Activated effector memory CD4-positive, alpha-beta T cell treated with Interleukin-2 at 50 U/mL for 16 hours (primary cell): ENCODE results near the gene IFNA21.
"Not testable (repeated sequence)": the region's sequence is repeated elsewhere in the genome, so short reads cannot be mapped to it uniquely, and the experiment has no call there.

Experiments used
- DNase-seq: peaks from one replicate; pipeline ENCODE4 v3.0.0-alpha.2; 2020

Gene IFNA21

DNA sequence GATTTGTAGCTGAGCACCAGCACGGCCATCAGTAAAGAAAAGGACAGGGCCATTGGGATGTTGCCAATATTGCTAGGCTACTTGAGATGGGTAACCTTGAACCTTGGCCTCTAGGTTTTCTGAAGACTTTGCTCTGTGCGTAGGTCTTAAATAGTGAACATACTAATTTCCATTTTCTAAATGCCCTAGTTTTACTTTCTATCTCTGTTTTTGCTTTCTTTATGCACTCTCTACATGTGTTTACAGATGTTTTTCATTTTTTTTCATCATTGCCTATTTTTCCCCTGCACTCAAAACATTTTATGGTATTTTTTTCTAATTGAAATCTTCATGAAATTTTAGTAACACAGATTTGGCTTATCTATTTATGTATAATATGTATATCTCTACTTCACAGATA, at the start of gene IFNA21:
IFNA21 (minus strand) TSS at position 101 of the 400 bp plus-strand sequence; CDS start at position 53, 48 bp downstream.
- DNase-seq = not testable (repeated sequence)

GRCh38 chr9:21213411-21214326, 47.2 kb upstream of the IFNA21 start:
- DNase-seq = not testable (repeated sequence)

DNA sequence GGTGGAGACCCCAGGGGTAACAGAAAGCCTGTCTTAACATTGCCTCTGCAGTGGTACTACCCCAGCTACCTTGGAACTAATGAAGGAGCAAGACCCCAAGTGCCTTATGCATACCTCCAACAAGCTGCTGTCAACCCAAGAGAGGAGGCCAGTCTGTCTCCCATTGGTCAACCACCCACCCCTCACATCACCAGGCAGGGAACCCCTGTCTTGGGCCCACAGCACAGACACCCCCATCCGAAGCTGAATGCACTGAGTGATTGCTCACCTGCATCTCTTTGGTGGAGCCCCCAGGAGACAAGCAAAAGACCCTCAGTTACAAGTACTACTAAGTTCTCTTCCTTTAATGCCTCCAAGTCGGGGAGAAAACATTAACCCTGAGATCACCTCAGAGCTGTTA, 45.7 kb upstream of the IFNA21 start:
- DNase-seq = not testable (repeated sequence)

- DNase-seq = not testable (repeated sequence)
Observed at GRCh38 chr9:21210782-21211181, 44.3 kb upstream of the IFNA21 start.

GRCh38 chr9:21210311-21210710, 43.9 kb upstream of the IFNA21 start:
- DNase-seq = no peak

DNA sequence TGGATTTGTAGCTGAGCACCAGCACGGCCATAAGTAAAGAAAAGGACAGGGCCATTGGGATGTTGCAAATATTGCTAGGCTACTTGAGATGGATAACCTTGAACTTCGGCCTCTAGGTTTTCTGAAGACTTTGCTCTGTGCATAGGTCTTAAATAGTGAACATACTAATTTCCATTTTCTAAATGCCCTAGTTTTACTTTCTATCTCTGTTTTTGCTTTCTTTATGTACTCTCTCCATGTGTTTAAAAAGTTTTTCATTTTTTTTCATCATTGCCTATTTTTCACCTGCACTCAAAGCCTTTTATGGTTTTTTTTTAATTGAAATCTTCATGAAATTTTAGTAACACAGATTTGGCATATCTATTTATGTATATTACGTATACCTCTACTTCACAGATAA, 40.6 kb upstream of the IFNA21 start, which contains the start of gene IFNA10:
IFNA10 (minus strand) TSS at position 101 of the 400 bp plus-strand sequence; CDS start at position 55, 46 bp downstream.
- DNase-seq = not testable (repeated sequence)

- DNase-seq = no peak
Observed at GRCh38 chr9:21205204-21205603, 38.7 kb upstream of the IFNA21 start.

DNA sequence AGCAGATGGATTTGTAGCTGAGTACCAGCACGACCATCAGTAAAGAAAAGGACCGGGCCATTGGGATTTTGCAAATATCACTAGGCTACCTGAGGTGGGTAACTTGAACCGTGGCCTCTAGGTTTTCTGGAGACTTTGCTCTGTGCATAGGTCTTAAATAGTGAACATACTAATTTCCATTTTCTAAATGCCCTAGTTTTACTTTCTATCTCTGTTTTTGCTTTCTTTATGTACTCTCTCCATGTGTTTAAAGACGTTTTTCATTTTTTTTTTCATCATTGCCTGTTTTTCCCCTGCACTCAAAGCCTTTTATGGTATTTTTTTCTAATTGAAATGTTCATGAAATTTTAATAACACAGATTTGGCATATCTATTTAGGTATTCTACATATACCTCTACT, 35.6 kb upstream of the IFNA21 start, which contains the start of gene IFNA7:
IFNA7 (minus strand) TSS at position 101 of the 400 bp plus-strand sequence; CDS start at position 61, 40 bp downstream.
- not testable (repeated sequence) for DNase-seq

DNA sequence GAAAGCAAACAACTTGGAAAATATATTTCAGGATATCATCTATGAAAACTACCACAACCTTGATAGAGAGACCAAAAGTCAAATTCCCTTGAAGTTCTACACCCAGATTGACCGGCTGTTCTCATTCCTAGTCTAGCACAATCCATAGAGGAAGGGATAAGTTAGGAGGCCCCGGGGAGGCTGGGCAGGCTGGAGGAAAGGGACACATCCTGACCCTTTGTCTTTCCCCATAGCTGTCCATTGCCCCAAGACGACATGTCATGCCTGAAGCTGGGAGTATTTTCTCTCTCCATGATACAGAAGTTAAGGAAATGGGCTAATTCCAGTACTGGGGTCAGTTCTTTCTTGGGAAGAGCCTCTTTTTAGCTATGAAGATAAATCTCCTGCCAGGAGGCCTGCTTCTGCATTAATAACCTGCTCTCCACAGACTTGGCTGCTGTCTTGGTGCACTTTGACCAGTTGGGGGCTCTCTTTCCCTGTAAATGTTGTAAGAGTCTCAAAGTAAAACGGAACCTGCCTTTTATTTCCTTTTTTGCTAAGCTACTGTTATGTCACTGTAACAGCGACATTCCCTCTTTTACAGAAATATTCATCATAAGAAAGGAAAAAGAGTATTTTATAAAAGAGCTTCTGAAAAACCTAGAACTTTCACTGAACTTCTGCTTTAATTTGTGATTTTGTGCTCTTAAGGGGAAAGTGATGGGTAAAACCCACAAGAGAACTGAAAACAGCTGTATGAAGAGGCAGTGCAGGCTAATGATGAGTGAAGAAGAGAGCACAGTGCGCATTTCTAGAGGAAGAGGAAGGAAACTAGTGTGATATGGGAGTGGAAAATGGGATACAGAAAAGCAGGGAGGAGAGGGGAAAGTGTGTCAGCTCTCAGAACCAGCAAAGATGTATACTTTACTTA, 28.7 kb upstream of the IFNA21 start:
- peak; percentile 13 for DNase-seq

GRCh38 chr9:21187487-21187886, 21.0 kb upstream of the IFNA21 start, which contains the start of gene IFNA4:
Gene IFNA4 (minus strand): TSS chr9:21187587. CDS start chr9:21187531, 56 bp downstream.
- not testable (repeated sequence) for DNase-seq

GRCh38 chr9:21182810-21183736, 16.6 kb upstream of the IFNA21 start:
- DNase-seq = not testable (repeated sequence)

- no peak for DNase-seq
Observed at GRCh38 chr9:21174671-21175070, 8.2 kb upstream of the IFNA21 start.

DNA sequence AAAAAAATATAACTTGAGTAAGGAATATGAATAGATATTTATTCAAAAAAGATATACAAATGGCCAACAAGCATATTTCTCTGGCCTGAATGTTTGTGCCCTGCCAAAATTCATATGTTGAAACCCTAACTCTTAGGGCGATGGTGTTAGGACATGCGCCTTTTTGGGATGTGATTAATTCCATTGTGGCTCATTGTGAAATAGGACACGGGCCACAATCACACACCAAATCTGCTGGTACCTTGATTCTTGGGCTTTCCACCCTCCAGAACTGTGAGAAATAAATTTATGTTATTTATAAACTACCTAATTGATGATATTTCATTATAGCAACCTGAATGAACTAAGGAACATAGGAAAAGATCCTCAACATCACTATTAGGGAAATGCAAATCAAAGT, 5.7 kb upstream of the IFNA21 start:
- DNase-seq = no peak

DNA sequence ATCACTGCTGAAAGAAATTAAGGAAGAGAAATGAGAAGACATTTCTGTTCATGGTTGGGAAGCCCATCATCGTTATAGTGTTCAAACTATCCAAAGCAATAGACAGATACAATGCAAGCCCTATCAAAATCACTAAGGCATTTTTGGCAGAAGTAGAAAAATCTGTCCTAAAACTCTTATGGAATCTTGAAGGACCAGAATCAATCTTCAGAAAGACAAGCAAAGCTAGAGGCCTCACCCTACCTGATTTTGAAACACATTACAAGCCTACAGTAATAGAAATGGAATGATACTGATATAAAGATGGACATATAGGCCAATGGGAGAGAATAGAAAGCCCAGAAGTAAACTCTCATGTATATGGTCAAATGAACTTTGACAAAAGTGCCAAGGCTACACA, 4.9 kb upstream of the IFNA21 start:
- DNase-seq = no peak

- no peak for DNase-seq
Observed at GRCh38 chr9:21165516-21165915, 944 bp downstream of the IFNA21 start.

DNA sequence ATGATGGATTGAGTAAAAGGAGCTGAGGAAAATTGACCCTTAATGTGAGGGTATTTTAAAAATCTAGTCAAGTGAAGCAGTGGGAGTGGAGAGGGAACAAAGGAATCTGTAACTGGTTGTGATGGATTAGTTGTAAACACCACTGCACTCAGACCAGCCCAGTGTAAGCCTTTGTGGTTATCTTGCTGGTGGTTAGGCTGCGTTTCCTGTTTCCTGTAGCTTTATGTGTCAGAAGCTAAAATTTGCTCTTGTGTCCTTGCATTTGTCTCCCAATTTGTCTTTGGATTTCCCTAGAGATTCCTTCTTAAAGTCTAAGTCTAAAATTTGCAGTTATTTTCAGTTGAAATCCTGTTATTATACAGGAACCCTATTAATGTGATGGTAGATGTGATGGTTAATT, 6.3 kb downstream of the IFNA21 start:
- DNase-seq = no peak

- DNase-seq = no peak
Observed at GRCh38 chr9:21155501-21155900, 11.0 kb downstream of the IFNA21 start.

DNA sequence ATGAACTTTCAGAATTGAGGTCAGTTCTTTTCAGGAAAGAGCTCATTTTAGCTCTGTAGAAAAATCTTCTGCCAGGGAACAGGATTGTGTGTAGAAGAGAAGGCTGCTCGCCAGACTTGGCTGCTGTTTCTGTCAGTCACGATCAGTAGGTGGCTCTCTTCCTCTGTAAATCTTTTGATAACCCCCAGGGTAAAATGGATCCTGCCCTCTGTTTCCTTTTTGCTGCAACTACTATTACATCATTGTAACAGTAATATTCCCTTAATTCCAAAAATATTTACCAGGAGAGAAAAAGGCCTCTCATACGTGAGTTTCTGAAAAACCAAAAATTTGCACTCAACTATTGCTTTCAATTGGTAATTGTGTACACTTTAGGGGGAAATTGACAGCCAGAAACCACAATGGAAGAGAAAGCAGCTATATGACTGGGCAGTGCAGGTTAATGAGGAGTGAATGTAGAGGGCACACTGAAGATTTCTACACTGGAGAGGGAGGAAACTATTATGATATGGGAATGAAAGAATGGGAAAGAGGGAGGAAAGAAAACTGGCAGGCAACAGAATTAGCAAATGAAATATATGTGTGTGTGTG, 12.3 kb downstream of the IFNA21 start:
- DNase-seq = no peak

GRCh38 chr9:21153336-21154017, 13.0 kb downstream of the IFNA21 start:
- DNase-seq = no peak

DNA sequence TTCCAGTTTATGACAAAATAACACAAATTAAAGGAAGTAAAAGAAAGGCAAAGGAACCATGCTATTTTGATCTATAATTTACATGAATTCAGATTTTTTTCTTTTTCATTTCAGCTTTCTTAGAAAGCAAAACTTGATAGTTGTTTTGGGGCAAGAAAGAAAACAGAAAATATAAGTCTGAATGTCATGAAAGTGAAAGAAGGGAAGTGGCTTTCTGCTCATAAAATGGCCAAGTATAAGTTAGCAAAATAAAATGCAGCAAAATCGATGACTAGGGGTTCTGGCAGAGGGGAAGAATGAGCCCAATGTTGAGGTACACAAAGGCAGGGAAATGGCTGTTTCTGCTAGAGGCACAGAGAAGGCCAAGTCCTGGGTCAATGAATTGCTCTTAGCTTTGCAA, 21.9 kb downstream of the IFNA21 start:
- DNase-seq = no peak

DNA sequence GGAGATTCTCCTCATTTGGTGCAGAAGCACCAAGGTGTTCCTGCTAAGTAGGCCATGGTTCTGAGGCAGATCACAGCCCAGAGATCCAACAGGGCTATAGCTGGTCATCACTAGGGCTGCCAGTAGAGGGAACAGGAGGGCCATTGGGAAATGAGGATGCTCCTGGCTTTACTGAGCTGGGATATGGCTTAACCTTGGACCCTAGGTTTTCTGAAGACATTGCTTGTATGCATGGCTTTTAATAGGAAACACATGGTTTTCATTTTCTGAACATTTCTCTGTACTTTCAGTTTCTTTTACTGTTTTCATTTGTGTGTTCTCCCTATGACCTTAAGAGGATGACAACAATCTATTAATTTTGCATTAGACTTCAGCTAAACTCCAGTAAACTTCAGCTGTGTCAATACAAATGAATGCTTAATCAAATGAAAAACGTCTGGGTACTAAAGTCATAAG, 25.0 kb downstream of the IFNA21 start, which contains the start of gene IFNW1:
IFNW1 (minus strand) TSS at position 406 of the 456 bp plus-strand sequence; CDS start at position 144, 262 bp downstream.
- DNase-seq = no peak
